Right kidney (tissue), 1 donor: ENCODE results near the gene EYS.
"Not testable (repeated sequence)": the region's sequence is repeated elsewhere in the genome, so short reads cannot be mapped to it uniquely, and the experiment has no call there.

ENCODE experiments used
- DNase-seq: peaks from one replicate; pipeline ENCODE4 v3.0.0-alpha.2; 2016

The EYS gene

DNA sequence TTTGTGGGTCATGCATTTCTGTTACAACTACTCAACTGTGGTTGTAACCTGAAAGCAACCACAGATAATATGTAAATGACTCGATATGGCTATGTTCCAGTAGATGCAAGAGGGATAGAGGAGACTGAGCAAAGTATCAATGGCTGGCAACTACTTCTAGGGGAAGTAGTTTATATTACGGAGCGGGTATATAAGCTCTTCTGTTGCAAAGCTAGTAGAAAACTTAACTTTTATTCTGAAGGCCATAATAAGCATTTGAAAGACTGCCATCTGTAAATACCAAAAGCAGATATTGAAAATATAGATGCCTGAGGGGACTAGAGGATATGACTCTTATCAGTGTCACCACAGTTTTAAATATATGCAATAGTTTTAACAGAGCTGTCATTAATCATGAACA is 1416.2 kb downstream of the EYS start:
- no peak for DNase-seq

DNA sequence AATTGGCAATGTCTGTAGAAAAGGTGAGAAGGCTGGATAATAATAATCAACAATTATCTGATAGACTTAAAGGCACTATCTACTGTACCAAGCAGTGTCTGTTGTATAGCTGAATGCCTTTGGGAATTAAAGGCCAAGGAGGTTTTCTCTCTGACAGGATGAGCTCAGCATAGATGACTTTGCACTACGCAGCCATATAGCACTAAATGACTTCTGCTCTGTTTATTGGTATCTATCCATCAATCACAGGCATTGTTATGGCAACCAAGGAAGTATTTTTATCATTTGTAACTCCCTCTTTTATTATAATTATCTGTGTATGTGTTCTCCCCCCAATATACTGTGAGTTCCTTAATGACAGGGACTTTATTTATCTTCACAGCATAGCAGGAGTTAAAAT is 1417.1 kb downstream of the EYS start:
- no peak for DNase-seq

DNA sequence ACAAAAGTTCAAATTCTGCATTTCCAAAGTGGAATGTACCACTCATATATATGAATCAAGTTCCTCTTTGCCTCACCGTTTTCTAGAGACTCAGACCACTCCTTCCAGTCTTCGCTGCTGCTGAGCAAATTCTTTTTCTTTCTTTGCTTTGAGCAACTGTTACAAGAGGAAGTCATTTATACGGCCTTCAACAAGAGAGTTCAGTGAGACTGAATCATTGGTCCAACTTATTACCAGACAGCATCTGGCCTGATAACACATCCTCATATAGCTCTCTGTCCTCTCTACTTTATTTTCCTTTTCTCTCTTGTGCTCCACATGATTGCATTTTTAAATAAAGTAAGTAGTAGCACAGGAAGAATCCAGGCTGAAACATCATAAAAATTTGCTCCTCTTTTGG is 1418.7 kb downstream of the EYS start:
- no peak for DNase-seq

DNA sequence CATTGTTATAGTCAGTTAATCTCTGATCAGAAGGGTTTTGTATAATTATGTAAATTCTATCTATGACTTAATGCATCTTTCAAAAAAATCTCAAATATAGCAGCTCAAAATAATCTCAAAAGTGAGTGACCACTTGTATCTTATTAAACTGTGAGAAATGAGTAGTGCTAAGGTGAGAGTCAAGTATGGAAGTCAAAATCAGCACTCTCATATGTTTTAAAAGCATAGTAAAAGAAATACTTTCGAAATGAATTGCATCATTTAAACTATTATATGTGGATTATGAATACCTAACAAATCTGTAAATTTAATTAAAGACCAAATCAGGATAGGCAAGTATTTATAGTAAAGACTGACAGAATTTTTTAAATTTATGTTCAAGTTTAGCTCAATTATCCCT is 1425.9 kb downstream of the EYS start:
- DNase-seq: no peak

DNA sequence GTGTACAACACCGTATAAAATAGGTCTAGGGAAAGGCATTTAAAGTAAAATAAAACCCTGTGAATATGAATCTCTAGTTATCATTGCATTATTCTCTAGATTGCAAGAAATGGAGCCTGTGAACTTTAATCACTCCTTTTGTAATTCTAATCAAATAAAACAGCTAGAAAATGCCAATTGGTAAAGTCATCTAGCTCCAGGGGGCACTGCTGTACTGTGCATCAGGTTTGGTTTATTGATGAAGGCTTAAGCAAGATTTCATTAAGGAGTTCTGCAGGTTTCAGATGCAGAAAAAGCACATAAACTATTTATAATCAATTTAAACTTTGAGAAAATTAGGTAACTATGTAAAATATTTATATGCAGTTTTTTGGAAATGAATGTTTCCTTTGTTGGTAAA is 1426.5 kb downstream of the EYS start:
- no peak for DNase-seq

DNA sequence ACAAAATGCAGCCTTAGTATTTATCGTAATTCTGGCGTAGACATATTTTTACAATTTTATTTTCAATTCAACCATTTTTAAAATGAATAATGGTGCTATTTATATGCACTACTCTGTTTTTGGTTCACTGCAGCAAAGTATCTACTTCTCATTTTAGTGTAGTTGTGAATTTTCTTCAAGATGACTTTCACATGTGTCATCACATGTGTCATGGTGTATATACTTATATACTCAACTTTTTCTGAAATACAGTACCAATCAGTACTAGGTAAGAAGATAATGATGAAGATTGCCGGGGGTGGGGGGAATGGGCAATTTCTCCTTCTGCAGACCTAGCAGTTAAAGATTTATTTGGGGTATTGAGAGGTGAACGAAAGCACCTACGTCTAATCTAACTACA is 1436.9 kb downstream of the EYS start:
- no peak for DNase-seq

DNA sequence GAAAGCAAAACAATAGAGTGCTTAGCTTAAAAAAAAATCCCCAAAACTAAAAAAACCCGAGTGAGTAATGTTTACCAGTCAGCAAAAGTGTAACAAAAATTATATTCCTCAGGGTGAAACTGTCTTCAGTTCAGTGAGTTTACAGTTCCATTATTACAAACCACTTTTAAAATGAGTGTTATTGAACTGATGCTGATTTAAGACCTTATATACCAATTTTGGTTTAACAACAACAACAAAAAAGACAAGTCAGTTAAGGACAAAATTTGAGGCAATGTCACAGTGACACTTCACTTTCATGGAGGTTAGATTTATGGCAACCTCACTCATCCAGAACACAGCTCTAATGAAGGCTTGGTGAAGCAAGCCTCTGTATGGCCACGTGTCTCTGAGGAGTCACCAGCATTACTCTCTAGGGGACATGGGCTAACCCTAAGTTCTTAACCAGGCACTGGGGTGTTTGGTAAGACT is 1440.6 kb downstream of the EYS start:
- DNase-seq: no peak

DNA sequence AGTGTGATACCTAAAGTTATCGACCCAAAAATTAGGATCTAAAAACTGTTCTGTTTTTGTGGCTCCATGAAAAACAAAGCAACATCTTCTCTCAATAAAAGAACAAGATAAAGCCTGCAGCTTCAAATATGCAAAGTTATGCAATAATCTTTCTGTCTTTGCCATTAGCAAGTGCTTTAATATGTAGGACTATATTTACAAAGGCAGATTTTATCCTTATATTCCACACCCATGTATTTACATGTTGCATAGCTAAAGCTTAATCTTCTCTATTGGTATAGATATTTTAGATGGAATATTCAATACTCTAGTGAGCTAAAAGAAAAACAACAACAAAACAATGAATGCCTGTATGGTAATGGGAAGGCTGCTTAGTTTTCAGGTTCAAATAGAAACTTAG is 1443.2 kb downstream of the EYS start:
- DNase-seq: no peak

DNA sequence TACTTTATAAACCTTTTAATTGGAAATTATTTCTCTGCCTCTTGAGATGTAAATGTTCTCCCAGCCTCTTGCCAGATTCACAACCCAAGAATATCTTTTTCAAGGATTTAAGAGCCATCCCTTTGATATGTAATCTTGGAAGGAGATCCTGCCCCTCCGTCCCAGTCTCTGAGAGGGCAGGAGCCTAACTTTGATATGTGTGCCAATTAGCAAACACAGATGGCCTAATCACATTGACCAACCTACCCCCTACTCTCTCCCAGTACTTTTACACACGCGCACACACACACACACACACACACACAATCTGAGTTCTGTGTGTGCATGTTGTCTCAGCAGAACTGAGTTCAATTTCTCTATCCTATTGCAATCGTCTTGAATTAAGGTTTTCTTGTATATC is 1447.7 kb downstream of the EYS start:
- no peak for DNase-seq

DNA sequence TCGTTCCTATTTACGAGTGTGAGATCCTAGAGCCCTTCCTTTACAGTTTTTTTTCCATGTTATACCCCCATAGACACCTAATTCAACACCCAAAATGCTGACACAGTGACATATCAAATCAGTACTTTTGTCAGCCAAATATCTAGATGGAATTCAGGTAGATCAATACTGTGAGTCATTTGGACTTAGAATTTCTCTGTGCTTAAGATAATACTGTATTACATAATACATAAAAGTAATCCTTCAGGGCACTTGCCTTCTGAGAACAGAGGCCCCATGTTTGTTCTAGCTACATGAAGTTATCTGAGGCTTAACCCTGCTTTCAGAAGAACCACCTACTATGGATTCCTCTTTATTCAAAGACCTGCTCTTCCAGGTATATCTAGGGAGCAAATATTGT is 1448.3 kb downstream of the EYS start:
- no peak for DNase-seq

DNA sequence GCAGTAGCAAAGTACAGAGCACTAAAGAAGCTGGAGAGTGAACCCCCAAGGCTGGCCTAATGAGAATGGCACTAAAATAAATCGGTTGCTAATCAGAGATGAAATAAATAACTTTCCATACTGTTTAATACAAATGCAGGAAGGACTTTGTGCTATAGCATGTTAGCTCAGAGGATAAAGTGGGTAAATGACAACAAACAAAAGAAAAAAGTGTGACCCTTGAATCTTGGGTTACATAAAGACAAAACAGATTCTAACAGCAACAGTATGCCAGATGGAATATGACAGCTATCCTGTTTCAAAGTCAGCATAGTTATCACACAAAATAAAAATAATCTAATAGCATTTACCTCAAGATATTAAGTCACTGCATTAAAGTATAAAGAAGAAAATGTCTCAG is 1448.7 kb downstream of the EYS start:
- no peak for DNase-seq

DNA sequence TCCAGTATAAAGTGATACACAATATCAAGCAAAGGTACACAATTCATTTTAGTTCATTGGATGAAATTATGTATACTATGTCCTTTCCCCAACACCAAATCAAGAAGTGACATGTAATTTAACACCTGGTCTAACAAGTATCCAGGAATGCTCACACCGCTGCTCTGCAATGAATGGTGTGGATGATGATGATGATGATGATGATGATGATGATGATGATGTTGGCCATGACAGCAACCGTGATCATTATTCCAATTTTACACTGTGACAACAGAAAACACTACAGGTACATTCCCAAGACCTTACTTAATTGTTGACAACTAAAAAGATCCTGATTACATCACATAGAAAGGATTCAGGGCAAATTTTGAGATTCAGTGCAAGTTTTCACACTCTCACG is 1449.4 kb downstream of the EYS start:
- no peak for DNase-seq

DNA sequence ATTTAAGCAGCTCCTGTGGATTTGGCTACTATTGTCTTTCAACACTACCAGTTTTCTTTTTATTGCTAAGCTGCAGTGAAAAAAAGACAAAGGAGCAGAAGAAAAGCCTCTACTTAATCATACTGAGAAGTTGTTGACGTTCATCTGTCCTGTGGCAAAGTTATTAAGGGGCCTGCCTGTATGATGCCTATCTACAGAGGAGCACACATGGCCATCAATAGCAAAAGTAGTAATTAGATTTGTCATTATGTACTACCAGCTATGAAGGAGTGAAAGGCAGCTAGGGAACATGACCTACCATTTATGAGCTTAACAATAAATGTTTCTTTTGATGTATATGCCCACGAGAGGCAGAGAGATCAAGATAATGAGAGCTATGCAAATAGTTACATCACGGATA is 1450.5 kb downstream of the EYS start:
- DNase-seq: no peak

DNA sequence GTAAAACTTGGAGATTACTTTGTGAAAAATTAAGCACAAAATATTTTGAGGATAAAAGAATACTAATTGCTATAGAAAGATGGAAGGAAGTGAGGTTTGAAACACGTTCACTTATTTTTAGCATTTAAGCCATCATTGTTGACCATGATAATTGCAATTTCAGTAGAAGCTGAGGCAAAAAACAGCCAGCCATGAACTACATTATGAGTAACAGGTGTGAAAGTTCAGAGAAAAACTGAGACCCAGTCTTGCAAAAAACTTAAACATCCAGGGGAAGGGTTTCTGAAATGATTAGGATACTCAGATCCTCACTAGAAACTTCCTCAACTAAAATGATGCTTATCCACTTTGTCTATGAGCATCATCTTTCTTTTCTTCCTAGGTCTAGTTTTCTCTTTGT is 1452.0 kb downstream of the EYS start:
- no peak for DNase-seq

DNA sequence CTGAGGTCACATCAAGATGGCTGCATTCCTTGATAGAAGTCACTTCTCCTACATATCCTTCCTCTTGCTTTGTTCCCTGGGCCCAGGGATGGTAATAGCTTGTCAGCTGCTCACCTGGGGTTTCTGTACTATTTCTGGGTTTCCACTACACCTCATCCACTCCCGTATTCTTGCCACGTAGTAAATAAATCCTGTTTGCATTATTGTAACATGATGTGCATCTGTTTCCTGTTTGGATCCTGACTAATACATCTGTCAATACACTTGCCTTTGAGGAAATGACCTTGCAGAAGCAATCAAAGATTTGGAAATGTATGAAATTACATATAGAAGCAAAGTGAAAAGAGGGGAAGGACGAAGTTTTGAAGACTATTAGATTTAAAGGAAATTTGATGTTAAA is 1452.5 kb downstream of the EYS start:
- no peak for DNase-seq

DNA sequence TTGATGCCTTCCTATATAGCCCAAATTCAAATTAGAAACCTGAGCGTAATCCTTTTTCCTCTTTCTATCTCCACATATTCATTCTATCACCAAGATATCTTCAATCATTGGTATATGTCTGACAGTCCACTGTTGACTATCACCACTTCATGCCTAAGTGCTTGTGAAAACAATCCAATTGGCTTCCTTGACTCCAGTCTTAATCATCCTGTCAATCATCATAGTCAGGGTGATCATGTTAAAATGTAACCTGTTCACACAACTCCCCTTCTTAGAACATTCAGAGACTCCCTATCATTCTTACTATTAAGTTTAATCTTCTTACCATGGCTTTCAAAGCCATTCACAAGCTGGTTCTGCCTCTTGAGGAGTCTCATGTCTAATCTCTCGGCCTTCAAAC is 1454.8 kb downstream of the EYS start:
- DNase-seq: no peak

DNA sequence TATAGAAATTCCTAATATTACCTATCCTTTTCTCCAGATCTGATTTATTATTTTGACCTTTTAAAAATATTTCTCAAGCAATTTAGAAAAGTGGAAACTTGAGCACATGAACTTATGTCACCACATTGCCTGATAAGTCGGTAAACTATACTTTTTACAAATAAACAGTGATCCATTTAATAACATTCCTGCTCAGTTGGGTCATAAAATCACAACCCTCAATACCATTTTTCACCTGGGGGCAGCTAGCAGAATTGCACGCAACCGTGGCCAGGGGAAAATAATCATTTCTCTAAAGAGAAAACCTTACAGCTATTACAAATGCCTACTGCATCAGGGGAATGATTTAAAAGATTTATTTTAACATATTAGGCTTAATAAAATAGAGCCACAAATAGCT is 1456.9 kb downstream of the EYS start:
- DNase-seq: no peak

DNA sequence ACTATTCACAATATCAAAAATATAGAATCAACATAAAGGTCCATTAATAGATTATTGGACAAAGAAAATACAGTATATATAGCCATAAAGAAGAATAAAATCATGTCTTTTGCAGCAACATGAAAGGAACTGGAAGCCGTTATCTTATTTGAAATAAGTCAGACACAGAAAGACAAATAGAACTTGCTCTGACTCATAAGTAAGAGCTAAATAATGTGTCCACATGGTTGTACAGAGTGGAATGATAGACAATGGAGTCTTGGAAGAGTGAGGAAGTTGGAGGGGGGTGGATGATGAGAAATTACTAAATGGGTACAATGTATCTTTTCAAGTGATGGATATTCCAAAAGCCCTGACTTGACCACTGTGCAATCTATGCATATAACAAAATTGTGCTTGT is 1457.9 kb downstream of the EYS start:
- DNase-seq: no peak

DNA sequence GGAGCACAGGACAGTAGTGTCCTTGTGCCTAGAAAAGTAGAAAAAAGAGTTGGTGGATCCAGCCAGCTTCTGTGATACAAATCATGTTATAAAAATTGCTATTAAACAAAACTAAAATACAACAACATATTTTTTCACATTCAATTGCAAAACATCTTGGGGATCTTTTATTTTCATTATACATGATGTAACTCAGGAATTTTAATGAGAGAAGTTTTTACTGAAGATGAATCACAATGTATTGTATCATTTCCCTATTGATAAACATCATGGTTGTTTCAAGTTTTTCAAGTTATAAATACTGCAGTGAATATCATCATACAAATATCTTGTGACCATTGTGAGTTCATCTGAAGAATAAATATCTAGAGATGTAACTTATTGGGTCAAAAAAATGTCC is 1463.4 kb downstream of the EYS start:
- no peak for DNase-seq

DNA sequence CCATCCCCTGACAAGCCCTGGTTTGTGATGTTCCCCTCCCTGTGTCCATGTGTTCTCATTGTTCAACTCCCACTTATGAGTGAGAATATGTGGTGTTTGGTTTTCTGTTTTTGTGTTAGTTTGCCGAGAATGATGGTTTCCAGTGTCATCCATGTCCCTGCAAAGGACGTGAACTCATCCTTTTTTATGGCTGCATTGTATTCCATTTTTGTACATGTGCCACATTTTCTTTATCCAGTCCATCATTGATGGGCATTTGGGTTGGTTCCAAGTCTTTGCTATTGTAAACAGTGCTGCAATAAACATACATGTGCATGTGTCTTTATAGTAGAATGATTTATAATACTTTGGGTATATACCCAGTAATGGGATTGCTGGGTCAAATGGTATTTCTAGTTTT is 1468.1 kb downstream of the EYS start:
- not testable (repeated sequence) for DNase-seq

DNA sequence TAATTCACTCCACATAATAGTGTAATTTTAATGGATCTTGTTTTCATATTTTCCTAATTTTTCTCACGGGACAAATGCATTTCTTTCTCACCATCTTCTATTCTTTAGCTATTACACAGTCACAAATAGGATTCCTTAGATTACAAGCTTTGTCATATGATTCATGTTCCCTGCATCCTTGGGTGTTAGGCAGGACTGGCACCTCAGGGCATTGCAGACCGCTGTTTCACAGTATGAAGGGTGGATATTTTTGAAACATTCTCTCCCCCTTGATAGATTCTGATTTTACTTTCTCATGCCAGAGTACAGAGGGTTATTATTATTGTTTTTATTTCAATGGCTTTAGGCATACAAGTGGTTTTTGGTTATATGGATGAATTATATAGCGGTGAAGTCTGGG is 1469.0 kb downstream of the EYS start:
- no peak for DNase-seq

DNA sequence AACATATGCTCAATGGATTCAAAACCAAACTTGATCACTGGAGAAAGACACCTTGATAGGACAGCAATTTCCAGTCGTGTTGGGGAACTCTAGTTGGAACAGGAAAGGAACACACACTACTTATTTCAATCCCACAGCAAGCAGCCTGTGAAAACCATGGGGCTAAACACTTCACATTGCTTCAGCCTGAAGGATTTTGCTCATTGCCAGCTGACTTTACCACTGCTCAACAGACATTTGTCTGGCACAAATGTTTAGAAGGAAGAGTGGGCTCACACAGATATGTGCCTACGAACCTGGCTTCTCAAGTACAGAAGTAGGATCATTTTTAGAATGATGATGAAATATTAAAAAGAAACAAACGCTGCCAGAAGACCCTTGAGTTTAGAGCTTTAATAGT is 1473.3 kb downstream of the EYS start:
- no peak for DNase-seq

DNA sequence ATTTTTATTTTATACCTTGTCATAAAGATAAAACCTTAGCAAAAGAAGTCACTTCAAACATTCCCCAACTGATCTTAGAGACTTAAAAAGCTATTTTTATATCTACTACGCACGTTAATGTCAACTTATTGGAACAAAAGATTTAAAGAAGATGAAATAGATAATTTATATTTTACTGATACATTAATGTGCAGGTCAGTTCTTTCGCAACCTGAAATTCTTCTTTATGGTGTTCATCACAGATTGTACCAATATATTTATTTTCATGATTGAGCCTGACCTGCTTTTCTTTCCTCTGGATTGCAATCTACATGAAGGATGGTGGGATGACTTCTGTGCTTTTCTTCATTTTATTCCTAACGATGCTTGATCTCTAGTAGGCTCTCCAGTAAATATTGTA is 1475.1 kb downstream of the EYS start:
- DNase-seq: no peak

DNA sequence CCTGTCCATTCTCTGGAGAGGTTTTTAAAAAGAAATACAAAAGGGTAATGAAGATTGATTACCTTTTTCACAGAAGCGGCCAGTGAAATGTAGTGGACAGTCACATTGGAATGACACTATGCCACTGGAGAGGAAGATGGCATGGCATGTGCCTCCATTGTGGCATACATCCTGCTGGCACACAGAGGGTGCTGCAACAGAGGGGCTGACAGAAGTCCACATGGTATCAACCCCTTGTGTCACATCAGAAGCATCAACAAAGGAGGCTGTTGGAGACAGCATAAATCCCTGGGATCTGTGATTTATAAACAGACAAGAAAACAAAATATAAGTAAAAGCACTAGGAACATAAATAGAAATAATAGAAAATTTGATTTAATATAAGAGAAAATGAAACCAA is 1476.5 kb downstream of the EYS start:
- DNase-seq: no peak

DNA sequence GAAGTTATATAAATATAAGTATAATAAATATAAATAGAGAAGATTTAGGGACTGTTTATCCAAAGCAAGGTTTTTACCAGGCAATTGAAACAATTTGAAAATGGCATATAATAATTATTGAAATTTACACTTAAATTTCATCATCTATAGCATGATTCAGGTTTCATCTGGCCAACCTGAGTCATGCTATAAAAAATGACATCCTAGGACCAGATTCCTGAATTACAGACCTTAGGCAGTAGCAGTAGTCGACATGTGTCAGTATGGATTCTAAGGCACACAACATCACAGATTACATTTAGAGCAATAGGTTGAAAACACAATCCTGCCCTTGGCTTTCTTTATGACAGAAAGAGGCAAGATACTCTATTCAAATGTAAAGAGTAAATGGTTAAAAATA is 1479.2 kb downstream of the EYS start:
- no peak for DNase-seq

DNA sequence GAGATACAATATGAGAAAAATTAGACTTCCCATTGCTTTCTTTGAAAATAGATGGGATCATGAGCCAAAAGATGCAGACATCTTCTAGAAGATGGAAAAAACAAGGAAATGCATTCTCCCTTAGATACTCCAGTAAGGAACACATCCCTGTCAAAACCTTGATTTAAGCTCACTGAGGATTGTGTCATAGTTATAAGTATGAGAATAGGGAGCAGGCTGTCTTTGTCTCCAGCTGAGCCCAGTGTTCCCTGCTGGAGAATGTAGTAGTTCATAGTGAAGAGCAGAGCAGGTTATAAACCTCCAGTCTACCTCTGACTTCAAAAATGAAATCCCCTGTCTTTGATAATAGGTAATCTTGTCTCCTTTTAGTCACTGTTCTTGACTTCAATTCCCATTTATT is 1481.5 kb downstream of the EYS start:
- no peak for DNase-seq
